Fibroblast of peridontal ligament (primary cell): ENCODE data around the gene LCOR.

Experiments
- DNase-seq: peaks from one replicate; pipeline ENCODE4 v3.0.0-alpha.2; 2010; ENCODE audit errors: extremely low read depth

The LCOR gene

DNA sequence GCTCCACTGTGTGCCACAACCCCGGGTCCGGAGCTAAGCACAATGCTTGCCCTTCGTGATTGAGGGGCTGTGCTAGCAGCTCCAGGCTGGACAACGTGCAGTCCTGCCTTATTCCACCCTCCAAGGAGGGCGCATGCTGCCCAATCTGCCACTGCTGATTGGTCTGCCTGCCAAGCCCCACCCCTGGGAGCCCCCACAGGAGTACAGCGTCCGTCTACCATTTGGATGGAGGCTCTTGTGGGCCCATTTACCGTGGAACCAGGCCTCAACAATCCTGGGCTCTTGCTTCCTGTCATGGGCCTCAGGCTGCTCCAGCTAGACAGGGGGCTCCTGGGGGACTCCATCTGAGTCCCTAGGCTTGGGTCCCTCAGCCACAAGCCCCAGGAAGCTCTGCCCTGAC is 180.4 kb downstream of the LCOR start:
- DNase-seq, result no peak

DNA sequence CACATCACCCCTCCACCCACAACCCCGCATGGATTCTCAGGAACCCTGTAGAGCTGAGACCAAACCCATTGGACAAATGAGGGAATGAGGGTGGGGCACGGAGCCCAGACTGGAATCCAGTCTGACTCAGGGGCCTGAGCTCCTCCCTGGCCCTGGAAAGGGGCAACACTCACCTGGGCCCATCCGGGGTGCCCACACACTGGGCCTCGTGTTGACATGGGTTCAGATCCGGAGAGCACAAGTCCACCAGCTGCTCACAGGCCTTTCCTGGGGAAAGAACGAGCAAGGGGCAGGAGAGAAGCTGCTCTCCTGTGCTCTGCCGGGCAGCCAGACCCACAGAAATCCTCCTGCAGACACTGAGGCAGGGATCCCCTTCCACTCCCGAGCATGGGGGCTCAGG is 181.5 kb downstream of the LCOR start:
- DNase-seq, result no peak

DNA sequence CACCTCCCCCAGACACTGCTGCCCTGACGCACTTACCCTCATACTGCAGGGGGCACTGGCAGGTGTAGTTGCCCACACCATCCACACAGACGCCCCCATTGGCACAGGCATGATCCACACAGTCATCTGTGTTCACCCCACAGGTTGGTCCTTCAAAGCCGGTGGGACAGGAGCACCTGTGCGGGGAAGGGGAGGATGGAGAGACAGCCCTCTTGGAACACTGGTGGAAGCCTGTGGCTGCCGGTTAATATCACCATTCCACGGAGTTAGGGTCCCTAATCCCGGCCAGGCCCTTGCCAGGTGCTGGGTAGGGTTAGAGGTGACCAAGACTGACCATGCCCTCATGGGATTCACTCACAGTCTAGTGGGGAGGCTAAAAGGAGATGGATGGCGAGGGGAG is 181.9 kb downstream of the LCOR start:
- no peak for DNase-seq

DNA sequence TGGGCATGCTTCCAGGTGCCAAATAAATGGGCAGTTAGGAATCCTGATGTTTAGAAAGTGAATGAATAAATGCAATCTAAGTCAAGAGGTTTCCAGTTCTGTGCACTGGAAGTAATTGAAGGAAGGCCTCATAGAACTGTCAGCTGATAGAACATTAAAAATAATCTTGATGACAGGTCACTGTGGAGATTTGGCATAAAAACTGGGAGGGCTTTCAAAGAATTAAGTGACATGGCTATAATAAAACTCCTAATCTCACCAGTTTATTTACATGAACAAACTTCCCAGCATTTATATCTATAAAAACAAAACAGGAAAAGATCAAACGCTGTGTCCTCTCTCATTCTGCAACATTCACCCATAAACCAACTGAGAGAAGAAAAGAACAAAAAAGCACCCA is 183.1 kb downstream of the LCOR start:
- DNase-seq, result no peak

DNA sequence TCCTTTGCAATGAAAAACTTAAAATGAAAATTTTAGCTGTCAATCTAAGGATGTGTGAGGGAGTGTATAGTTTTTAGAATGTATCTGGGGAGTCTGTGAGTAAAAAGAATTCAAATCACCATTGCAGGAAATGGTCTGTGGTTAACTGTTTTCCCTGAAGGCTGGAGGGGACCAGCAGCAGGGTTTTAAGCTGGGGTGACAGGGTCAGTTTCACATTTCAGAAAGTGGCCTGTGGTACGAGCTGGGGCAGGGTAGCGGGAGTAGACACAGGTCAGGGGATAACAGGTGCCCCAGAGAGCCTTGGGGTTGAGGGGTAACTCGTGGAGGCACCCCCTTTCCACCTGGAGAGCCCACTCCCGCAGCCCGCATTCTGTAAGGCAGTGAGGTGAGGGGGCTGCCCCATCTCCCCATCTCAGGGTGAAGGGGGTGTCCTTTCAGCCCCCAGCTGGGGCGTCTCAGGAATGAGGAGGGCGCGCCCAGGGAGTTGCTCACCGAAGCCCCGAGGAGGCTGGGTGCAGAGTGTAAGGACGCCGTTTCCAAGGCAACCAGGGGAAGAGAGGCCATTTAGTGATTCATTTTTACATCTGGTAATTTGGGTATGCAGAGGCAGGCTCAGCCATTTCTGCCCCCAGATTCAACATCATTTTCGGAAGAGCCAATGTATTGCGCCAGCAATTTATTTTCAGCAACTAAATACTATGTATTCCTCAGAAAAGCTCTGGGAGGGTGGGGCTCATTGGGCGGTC is 184.8 kb downstream of the LCOR start:
- no peak for DNase-seq

DNA sequence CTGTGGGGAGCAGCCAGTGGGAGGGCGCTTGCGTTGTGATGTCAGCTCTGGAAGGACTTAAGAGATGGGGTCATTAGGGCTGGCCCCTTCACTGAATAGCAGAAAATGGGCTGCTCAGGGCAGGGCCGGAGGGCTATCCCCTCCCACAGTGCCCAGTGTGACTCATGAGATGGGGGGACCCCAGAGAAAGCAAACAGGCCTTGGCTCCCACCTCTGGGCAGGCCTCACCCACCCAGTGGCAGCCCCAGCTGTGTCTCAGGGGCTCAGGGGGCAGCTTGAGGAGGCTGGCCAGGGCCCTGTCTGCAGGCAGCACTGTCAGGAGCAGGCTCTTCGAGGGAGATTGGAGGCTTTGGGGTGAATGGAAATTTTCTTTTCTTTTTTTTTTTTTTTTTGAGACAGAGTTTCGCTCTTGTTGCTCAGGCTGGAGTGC is 185.4 kb downstream of the LCOR start:
- no peak for DNase-seq

DNA sequence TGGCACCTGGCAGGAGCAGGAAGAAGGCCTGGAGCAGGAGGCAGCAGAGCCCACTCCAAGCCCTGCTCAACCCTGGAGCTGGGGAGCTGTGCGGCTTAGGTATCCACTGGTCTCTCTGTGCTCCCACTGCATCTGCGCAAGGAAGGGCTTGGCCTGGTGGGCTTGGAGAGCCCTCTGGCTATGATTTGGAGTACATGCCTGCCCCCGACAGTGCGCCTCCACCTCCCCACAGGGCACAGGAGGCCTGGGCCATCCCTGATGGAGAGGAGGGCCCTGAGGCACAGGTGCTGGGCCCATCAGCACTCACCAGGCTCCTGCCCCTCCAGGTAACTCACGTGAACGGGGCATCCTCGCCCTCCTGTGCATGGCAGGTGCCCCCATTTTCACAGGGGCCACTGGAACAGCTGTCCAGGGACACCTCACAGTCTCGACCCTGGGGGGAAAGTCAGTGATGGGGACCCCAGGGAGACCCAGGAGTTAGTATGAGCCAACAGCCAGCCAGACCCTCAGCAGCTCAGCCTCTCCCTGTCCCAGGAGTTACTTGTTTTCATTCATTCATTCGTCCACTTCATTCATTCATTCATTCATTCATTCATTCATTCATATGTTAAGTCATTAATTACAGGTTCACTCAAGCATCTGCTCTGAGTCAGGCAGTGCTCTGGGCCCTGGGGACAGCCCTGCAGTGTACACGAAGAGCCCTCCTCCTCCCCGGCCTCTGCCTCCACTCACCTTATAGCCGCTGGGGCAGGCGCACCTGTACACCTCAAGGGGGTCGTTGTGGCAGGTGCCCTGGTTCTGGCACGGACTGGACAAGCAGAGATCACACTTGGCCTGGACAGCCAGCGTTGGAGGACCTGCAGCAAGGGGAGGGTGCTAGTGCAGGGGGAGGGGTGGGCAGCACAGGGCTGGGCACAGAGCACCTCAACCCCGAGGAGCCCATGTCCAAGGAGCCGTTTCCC is 186.4 kb downstream of the LCOR start:
- DNase-seq, result no peak

DNA sequence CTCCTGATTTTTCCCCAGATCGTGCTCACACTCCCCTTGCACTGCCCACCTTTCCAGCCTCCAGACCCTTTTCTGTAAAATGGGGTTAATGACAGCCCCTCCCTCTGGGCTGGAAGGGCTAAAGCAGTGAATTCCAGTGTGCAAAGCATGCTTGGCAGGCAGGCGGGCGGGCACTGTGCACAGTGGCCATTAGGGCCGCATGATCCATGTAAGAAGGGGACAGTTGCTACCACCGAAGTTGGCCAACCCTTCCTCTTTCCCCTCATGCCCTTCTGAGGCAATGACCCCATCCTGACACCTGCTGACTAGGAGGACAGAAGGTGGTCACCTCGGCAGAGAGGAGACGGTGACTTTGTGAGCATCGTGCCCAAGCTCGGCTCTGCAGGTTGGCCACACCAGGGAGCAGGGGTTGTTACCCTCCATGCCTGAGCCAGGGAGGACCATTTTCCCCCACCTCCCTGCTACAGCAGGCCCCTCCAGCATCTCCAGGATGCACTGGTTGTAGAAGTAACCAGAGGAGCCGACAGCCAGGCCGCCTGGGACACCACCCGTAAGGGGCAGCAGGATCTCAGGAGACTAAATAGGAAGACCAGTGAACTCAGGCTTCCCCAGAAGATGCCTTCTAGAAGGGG is 187.2 kb downstream of the LCOR start:
- no peak for DNase-seq

DNA sequence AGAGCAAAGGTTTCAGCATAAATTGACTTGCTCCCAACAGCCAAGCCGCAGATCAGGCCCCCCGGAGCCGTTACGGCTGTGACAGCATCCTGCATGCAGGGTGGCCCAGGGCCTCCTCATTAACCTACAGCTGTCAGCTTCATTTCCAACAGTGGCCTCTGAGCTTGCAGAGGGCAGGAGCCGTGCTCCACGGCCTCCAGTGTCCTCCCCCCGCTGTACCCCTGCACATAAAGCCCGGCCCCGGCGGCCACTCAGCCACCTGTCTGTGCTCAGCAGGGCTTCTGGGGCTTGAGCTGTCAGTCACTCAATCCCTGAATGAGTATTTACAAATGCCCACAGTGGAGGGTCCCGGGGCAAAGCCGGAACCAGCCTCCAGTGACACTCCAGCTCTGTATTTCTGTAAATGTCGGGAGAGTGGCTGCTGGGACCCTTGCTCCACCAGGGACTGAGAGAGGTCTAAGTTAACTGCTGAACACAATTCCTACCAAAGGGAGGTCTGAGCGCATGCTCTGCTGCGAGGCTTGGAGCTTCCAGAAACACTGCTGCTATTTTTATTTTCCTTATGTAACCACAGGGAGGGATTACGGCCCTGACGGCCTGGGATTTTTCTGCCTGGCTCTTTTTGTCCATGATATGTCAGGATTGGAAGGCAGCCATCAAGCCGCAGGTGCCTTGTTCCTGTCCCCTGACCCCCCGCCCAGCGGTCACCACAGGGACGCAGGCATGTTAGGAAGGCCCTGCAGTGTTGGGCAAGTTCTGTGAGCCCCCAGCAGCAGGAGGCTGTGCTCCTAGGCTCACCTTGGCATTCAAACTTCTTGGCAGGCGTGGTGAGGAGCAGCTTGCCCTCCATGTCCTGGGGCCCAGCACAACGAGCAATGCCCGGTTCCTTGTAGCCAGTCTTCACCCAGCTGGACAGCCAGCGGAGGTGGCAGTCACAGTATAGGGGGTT is 188.6 kb downstream of the LCOR start:
- DNase-seq, result peak; percentile 30

DNA sequence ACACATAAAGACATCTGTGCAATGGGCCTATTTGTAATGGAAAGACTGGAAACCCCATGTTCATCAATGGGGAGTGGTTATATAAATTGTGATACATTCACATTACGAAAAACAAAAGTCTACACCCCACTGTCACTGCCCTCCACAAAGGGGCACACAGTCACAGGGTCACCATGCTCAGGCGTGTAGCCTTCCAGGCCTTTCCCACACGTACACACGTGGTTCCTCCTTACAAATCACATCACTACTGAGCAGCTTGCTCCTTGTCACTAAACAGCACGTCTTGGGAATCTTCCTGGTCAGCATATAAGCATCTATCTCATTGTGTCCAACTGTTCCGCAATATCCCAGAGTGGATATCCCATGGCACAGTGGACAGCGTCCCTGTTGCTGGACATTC is 190.5 kb downstream of the LCOR start:
- no peak for DNase-seq

DNA sequence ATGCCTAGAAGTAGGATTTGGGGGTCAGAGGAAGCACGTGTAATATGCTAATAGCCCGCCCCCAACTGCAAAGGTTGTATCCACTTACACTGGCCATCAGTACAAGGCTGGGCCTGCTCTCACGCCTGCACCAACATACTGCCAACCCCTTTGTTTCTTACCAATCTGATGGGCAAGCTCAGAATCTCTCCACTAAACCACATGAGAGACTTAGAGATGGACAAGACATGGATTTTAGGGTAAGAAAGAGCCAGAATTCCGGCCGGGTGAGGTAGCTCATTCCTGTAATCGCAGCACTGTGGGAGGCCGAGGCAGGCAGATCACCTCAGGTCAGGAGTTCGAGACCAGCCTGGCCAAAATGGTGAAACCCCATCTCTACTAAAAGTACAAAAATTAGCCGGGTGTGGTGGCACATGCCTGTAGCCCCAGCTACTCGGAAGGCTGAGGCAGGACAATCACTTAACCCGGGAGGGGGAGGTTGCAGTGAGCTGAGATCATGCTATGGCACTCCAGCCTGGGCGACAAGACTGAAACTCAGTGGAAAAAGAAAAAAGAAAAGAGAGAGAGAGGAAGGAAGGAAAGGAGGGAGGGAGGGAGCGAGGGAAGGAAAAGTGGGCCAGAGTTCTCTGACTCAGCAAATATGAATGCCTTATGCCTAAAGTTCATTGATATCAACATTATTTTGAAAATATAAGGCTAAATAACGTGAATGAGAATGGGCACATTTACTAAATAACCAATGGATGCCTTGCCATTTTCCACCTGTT is 191.5 kb downstream of the LCOR start:
- DNase-seq, result peak; percentile 45

DNA sequence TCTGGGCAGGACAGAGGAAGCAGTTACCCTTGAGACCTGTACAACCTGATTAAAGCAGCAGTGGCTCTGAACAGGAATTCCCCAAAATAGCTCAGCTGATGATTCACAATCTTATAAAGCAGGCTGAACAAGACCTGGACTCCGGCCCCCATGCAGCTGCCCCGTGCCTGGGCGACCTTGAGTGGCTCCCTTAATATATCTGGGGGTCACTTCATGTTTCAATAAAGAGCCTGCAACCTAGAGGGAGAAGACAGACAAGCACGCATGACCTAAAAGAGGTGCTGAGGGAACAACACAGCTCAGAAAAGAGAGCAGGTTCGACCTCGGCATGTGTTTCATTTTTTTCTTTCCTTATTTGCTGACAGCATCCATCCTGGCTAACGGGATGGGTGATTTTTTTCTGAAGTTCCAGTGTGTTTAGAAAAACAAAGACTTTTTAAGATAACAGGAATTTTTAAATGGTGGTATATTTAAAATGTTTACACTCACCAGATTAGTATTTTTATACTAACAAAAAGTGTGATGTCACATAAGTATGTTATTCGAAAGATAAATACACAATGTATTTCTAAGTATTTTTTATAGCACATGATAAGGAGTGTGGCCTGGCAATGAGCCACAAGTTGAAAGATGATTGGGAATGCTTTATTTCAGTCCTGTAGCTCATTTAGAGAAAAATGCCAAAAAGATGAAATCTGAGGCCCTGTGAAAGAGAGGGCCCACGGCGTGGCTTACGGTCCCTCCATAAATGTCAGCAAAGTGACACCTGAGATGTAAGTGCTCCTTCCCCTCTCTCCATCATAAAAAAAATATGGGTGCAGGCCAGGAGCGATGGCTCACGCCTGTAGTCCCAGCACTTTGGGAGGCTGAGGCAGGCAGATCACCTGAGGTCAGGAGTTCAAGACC is 192.3 kb downstream of the LCOR start:
- DNase-seq, result peak; percentile 81

DNA sequence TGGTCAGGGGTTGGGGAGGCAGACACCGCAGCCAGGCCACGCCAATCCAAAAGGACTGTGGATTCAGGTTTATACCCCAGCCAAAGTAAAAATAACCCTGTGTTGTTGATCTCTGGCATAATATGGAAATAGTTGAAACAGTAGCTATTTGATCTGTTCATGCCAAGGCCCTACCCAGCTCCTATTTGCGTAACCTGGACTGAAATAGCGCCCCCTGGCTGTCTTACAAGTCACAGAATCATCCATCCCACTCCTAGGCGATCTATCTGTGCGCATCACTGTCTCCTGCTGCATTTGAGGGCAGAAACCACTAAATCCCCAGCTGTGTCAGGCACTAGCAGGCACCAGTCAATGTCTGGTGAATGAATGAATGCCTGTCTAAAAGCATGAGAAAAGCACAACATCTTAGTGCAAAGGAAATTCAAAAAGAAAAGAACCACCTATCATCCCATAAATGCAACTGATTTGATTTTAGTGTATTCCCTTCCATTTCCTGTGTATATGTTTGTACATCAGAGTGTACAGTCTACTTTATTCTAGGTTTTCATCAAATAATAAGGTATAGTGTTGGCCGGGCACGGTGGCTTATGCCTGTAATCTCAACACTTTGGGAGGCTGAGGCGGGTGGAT is 193.6 kb downstream of the LCOR start:
- peak; percentile 57 for DNase-seq

DNA sequence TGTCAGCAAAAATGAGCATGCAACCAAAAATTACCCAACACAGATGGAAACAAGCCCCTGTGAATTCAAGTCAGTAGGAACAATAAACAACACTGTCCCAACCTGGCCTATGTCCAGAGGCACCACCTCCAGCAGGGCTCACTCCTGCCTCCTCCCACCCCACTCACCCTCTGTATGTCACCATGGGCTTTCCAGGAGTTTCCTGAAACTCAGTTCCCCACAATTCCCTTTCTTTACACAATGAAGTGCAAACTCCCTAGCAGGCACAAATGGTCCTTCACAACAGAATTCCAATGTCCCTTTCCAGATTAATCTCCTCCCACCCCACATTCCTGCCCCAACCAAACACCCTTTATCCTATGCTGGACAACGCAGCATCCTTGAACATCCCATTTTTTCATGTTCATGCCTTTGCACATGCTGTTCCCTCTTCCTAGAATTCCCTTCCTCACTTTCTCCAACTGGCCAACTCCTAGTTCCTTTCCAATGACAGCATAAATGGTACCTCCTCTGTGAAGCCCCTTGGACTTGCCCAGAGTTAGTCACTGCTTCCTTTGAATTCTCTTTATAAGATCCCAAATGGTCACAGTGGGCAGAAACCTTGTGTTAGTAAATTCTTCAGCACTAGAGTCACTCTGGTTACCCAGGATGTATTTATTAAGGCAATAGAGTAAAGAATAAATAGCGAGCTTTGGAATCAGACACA is 196.2 kb downstream of the LCOR start:
- DNase-seq, result peak; percentile 27

DNA sequence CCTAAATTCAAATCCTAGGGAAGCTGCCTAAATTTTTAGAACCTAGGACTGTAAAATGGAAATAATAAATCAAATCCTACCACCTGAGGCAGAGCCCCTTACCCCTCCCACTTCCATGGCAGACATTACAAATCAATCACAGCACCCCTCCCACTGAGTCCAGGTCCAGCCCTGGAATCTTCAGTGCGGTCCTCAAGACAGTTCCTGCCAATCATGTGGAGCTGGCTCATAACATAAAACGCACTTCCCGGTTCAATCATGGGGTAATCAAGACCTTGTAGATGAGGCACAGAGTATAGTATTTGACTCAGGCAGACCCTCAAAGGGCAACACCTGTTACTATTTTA is 196.7 kb downstream of the LCOR start:
- DNase-seq, result no peak

DNA sequence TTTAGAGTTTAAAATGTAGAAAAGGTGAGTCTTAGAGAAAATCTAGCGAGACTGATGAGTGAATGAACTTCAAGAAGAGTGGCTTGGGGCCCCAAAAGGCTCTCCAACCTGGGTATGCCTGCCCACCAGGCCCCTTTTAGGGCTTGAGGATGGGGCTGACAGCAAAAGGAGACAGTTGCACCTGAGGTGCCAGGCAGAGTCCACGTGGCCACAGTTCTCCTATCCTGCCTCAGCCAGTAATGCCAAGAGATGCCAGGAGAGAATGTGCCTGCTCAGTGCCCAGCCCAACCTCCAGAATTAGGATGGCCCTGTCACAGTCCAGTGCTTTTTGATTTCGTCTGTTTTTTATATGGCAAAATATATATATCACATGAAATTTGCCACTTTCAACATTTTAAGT is 197.2 kb downstream of the LCOR start:
- DNase-seq, result no peak

DNA sequence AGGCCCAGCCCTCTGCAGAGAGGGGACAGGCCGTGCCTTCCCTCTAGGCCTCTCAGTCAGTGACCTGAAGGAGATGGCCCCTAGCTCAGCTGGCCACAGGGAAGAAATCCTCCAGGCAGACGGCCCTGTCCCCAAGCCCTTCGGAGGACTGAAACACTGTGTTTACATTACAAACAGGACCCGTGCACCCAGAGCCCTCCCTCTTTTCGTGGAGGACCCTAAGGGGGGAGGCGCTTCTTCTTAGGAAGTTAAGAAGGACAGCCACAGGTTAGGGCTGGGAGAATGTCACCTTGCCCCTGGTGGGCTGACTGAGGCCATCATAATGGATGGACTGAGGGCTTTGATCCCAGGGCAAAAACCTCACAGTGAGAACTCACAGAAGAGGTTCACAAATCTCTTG is 198.8 kb downstream of the LCOR start:
- no peak for DNase-seq

DNA sequence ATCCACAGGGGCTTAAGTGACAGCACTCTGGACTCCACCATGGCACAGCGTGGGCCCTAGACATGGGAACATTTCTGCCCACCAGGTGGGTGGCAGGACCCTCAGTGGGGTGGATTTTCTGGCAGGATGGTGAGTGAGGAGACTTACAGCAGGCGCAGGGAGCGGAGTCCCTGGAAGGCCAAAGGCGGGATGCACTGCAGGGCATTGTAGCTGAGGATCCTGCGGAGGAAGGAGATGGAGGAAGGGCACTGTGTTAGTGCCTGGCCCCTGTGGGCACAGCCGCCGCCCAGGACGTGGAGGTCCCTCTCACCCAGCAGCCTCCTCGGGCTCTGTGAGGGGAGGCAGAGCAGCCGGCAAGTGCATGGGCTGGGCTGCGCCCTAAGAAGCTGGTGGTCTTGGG is 199.4 kb downstream of the LCOR start:
- no peak for DNase-seq

DNA sequence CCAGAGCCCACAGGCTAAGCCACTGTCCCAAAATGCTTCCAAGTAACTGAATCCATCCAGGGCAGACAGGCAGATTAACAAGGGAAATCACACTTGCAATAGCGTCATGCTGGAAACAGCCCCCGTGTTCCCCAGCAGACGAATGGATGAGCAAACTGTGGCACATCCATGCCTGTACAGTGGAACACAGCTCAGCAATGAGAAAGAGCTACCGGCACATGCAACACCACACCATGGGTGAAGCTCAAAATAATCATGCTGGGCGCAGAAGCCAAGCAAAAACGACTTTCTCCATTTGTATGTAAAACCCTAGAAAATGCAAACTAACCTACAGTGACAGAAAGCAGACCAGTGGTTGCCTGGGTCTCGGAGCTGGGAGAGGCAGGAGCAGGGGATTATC is 200.5 kb downstream of the LCOR start:
- DNase-seq, result no peak
